Left lung (tissue), 10 donors: ENCODE measurements around the gene FAM83C. TPM values are rescaled to one million over a fixed set of nuclear protein-coding genes. Genes with fewer than 3 reads are reported as not detected.

Source experiments
- ATAC-seq: fragments of 200-7000 bp; cut with Tn5 transposase; one replicate; pipeline ENCODE4 v1.9.1; 2020; ENCODE audit warnings: moderate library complexity
- DNase-seq, 4 donors: peaks; one replicate each; pipeline ENCODE4 v3.0.0-alpha.2; 2013 to 2020
- H3K27ac ChIP-seq, 2 donors: fragments of 200-600 bp; sonication (generic) in 1 of 2; one replicate each; pipeline versions ENCODE4 v1.5.0 to v1.8.0; 2020 to 2021
- H3K27me3 ChIP-seq, 2 donors: fragments of 200-600 bp; sonication (generic) in 1 of 2; one replicate each; pipeline versions ENCODE4 v1.5.0 to v1.8.0; 2020 to 2021
- H3K36me3 ChIP-seq, 2 donors: fragments of 200-600 bp; sonication (generic) in 1 of 2; one replicate each; pipeline versions ENCODE4 v1.5.0 to v1.8.0; 2020 to 2021
- H3K4me1 ChIP-seq, 2 donors: fragments of 200-600 bp; one replicate each; pipeline ENCODE4 v1.8.0; 2021
- H3K4me3 ChIP-seq, 2 donors: fragments of 200-600 bp; sonication (generic) in 1 of 2; one replicate each; pipeline versions ENCODE4 v1.5.0 to v1.8.0; 2020 to 2021; ENCODE audit warnings: mild to moderate bottlenecking in 1 of 2
- H3K9me3 ChIP-seq, 2 donors: fragments of 200-600 bp; sonication (generic) in 1 of 2; one replicate each; pipeline versions ENCODE4 v1.5.0 to v1.8.0; 2020 to 2021
- intact Hi-C, 2 donors: fragments of 100-400 bp; cut with DNase I; formaldehyde crosslinking; loops; one replicate each; pipeline versions ENCODE4 v1.11.2 to v1.14.2; 2022
- polyA plus RNA-seq, 6 donors: library from polyadenylated mRNA; unstranded; fragments of 120-200 nt; gene quantifications; one replicate each; pipeline ENCODE4 v1.2.1, GENCODE V29; 2013; ENCODE audit not compliant: insufficient read length in 6 of 6
- total RNA-seq, 2 donors: library from RNA; stranded (reverse); fragmentation: NEBNext Ultra II Directional; extraction: Animal tissue kit (Norgen Biotek cat#: 25700); gene quantifications; one replicate each; pipeline ENCODE4 v1.2.1, GENCODE V29; 2021
- TF ChIP-seq, protein P1 (sequence below), 2 donors: fragments of 200-600 bp; sonication (generic) in 1 of 2; IDR thresholded peaks; one replicate each; pipeline versions ENCODE4 v1.5.0 to v1.8.0; 2021; ENCODE audit warnings: antibody characterized with exemption in 2 of 2
- donor health status: DM: no; HTN: yes; CAD: no.
- donor health status: DM: no; HTN: no; CAD: no.

The FAM83C gene
- total and polyA plus RNA-seq, 8 donors: not detected

DNA sequence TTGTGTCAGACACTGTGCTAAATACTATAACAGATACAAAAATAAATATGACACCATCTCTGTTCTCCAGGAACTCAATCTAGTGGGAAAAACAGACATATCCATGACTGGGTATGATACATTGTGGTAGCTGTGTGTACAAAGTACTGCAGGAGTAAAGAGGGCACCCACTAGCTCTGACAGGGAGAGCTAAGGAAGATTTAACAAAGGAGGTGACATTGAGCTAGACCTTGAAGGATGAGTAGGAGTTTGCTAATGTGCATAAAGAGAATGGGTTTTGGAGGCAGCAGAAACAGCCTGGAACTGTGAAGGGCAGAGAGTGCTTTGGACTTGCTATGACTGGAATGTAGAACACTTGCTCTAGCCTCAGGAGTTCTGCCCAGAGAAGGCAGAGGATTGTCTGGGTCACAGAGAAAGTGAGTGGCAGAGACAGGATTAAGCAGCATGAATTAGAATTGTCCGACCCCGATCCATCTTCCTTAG is 51.4 kb downstream of the FAM83C start:
- intact Hi-C loops: no loop called here
- Histone ChIP-seq H3K27ac (no peak overlapping the region), H3K4me1 (peaks cover 0 to 4% of the 10 kb centered on the region in 2 donors), H3K36me3 (peaks cover 0 to 12% of the 10 kb centered on the region in 2 donors), H3K4me3 (no peak overlapping the region), H3K9me3 (no peaks in the 10 kb centered on the region), H3K27me3 (no peaks in the 10 kb centered on the region)
- ATAC-seq (no peak), DNase-seq (no peak)
- TF ChIP-seq, protein P1, sequence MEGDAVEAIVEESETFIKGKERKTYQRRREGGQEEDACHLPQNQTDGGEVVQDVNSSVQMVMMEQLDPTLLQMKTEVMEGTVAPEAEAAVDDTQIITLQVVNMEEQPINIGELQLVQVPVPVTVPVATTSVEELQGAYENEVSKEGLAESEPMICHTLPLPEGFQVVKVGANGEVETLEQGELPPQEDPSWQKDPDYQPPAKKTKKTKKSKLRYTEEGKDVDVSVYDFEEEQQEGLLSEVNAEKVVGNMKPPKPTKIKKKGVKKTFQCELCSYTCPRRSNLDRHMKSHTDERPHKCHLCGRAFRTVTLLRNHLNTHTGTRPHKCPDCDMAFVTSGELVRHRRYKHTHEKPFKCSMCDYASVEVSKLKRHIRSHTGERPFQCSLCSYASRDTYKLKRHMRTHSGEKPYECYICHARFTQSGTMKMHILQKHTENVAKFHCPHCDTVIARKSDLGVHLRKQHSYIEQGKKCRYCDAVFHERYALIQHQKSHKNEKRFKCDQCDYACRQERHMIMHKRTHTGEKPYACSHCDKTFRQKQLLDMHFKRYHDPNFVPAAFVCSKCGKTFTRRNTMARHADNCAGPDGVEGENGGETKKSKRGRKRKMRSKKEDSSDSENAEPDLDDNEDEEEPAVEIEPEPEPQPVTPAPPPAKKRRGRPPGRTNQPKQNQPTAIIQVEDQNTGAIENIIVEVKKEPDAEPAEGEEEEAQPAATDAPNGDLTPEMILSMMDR (IDR thresholded peaks at IDR 0.05): no peak

DNA sequence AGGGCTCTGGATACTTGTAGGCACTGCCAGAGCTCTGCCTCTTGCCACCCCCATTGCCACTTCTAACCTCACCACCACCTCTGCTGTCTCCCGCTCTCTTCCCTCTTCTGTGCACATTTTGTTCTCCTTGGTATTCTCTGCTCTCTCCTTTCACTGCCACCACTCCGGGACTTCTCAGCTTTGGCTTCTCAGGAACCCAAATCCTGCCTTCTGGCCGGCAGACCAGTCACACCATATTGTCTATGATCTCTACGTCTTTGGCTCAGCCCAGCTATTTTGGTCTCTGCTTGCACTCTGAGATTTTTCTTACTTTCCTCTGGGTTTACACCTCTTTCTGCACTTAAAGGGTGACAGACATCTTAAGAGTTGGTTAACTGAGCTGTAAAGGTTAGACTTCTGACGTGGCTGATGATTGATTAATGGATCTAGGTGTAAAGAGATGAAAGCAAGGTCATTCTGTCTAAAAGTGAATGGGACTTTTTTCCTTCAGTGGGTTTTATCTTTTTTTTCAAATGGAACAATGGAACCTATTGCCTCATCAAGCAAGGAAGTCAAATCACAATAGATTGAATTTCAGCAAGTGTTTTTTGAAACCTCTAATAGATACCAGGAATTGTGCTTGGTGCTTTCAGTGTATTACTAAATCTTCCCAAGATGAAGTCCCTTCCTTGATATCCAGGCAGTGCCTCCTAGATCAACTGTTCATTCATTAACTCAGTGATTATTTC is 52.0 kb downstream of the FAM83C start:
- H3K9me3 ChIP-seq: no peaks in the 10 kb centered on the region
- DNase-seq (no peak), ATAC-seq (no peak)
- no peak overlapping the region for H3K27ac ChIP-seq
- peaks cover 0 to 18% of the 10 kb centered on the region in 2 donors for H3K36me3 ChIP-seq
- TF ChIP-seq, protein P1 (IDR thresholded peaks at IDR 0.05): no peak
- intact Hi-C loops: no loop called here
- H3K4me3 ChIP-seq: no peak overlapping the region
- H3K4me1 ChIP-seq: peaks cover 0 to 4% of the 10 kb centered on the region in 2 donors
- no peaks in the 10 kb centered on the region for H3K27me3 ChIP-seq

DNA sequence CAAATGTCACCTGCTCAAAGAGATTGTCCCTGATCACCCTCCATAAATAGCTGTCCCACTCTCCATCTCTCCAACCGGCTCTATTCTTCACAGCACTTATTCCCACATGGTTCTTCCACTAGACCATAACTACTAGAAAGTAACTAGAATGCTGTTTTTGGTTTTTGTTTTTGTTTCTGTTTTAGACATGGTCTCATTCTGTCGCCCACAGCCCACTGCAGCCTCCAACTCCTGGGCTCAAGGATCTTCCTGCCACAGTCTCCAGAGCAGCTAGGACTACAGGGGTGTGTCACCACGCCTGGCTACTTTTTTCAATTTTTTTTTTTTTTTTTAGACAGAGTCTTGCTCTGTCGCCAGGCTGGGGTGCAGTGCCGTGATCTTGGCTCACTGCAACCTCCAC is 53.5 kb downstream of the FAM83C start:
- peaks cover 0 to 18% of the 10 kb centered on the region in 2 donors for H3K36me3 ChIP-seq
- no peak for DNase-seq
- no peaks in the 10 kb centered on the region for H3K27me3 ChIP-seq
- peaks cover 0 to 4% of the 10 kb centered on the region in 2 donors for H3K4me1 ChIP-seq
- TF ChIP-seq, protein P1 (IDR thresholded peaks at IDR 0.05): no peak
- ATAC-seq: no peak
- peak overlapping the region in 1 of 2 donors; percentile 37 for H3K27ac ChIP-seq
- H3K9me3 ChIP-seq: no peaks in the 10 kb centered on the region
- no peak overlapping the region for H3K4me3 ChIP-seq
- intact Hi-C loops: no loop called here

DNA sequence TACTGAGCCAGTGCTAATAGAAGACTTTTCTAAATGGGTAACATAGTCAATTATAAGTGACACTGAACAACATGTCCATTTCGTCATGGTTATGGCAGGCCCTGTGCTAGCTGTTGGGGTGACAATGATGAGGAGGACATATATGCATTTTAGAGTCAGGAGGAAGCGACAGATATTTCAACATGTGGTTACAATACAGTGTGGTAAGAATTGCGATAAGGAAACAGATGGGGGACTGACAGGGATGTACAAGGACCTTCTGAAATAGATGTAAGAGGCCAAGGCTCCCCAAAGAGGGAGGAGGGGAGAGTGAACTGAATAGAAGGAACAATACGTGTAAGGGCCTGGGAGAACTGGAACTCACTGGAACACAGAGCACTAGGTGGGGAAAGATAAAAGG is 54.1 kb downstream of the FAM83C start:
- ATAC-seq: no peak
- DNase-seq: no peak
- Histone ChIP-seq H3K4me3 (no peak overlapping the region), H3K27ac (peak overlapping the region in 1 of 2 donors; percentile 37), H3K4me1 (peaks cover 0 to 4% of the 10 kb centered on the region in 2 donors), H3K9me3 (no peaks in the 10 kb centered on the region), H3K27me3 (no peaks in the 10 kb centered on the region), H3K36me3 (peaks cover 0 to 18% of the 10 kb centered on the region in 2 donors)
- intact Hi-C loops: no loop called here
- TF ChIP-seq, protein P1 (IDR thresholded peaks at IDR 0.05): no peak

DNA sequence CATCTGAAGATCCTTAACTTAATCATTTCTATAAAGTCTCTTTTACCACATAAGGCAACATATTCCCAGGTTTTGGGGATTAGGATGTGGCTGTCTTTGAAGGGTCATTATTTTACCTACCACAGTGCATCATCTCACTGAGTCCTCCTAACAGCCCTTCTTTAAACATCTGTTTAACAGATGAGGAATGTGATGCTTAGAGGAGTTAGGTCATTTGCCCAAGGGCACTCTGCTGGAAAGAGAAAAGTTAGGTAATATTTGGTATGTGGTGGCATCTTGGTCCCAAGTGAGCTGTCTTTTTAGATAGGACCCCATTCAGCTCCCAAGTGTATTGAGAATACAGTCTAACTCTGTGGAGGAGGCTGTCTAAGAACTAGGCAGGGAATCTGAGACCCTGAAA is 54.7 kb downstream of the FAM83C start:
- DNase-seq (no peak), ATAC-seq (no peak)
- Histone ChIP-seq H3K36me3 (peaks cover 0 to 18% of the 10 kb centered on the region in 2 donors), H3K9me3 (no peaks in the 10 kb centered on the region), H3K27ac (no peak overlapping the region), H3K4me1 (peaks cover 0 to 4% of the 10 kb centered on the region in 2 donors), H3K4me3 (no peak overlapping the region), H3K27me3 (no peaks in the 10 kb centered on the region)
- intact Hi-C loops: no loop called here
- TF ChIP-seq, protein P1 (IDR thresholded peaks at IDR 0.05): no peak
